Thyroid gland (tissue), 4 donors: Measurements from ENCODE around the gene CCN2.

Source experiments
- CTCF ChIP-seq, 6 experiments: fragments of 200-600 bp in 3 of 6; fragments of 450-650 bp in 3 of 6; sonication (generic) in 3 of 6; IDR thresholded peaks; one replicate each; pipeline ENCODE4 v1.5.1; 2016 to 2019; ENCODE audit warnings: antibody characterized with exemption in 6 of 6, mild to moderate bottlenecking in 2 of 6, inconsistent platforms in 1 of 6, moderate library complexity in 1 of 6
- POLR2A ChIP-seq, 2 donors: fragments of 450-650 bp; IDR thresholded peaks; one replicate each; pipeline ENCODE4 v1.6.1; 2017; ENCODE audit warnings: antibody characterized with exemption in 2 of 2, mild to moderate bottlenecking in 2 of 2, moderate library complexity in 1 of 2

GRCh38 chr6:131963063-131963462 lies 11.9 kb upstream of the CCN2 start:
- TF ChIP-seq POLR2A (IDR thresholded peaks at IDR 0.05) (no peak), CTCF (IDR thresholded peaks at IDR 0.05) (no peak)
